ENCODE measurements around the gene LRMDA. TPM values are rescaled to one million over a fixed set of nuclear protein-coding genes. Genes with fewer than 3 reads are reported as not detected.

LRMDA gene
- total and polyA plus RNA-seq, 2 of the 13 experiments (the other 11 are each of a cell fraction or from before 2014, with no cell fraction given): 13.4 to 22.0 TPM

DNA sequence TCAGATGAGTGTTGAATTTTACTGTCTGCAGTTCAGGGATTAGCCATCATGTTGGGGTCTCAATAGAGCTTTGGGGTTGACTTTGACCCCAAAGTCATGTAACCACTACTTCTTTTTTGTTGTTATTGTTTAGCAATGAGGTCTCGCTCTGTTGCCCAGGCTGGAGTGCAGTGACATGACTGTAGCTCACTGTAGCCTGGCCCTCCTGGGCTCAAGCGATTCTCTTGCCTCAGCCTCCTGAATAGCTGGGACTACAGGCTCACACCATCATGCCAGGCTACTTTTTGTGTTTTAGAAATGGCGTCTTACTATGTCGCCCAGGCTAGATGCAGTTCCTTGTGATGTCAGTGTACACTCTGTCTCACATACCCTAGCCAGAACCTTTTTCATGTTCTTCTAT is 598.4 kb downstream of the LRMDA start:
- in situ Hi-C loops (cut with HindIII; ENCODE audit: extremely low pct_ligation_motif_present, low pct_unique_long_range_greater_than_20kb): loop anchor here (10.0 kb wide), 2 partner anchors 255 to 635 kb away; no protein-coding TSS in a partner anchor
- no peak for DNase-seq (ENCODE audit: low spot score)
- CTCF ChIA-PET (ENCODE audit: low intra/inter-chr PET ratio, low total read pairs): no interaction called here

GRCh38 chr10:76031099-76031498 is 599.7 kb downstream of the LRMDA start:
- H3K79me2 ChIP-seq (ENCODE audit: insufficient read depth, low read length): peaks cover 34% of the 10 kb centered on the region
- CTCF ChIA-PET (ENCODE audit: low intra/inter-chr PET ratio, low total read pairs): no interaction called here
- H3K4me3 ChIP-seq (replicated peaks in 1 of 3; ENCODE audit: insufficient read depth in 1 of 3, low read depth in 2 of 3, low read length in 3 of 3): peak overlapping the region; percentile 13 to 75 (median 61); a peak in 2 of 6 replicates
- no peaks in the 10 kb centered on the region for H4K20me1 ChIP-seq (ENCODE audit: insufficient read depth, low read length)
- in situ Hi-C loops (cut with HindIII; ENCODE audit: extremely low pct_ligation_motif_present, low pct_unique_long_range_greater_than_20kb): loop anchor here (10.0 kb wide), 2 partner anchors 256 to 636 kb away; no protein-coding TSS in a partner anchor
- BruUV-seq (replicated peaks): no TSS peak
- H3K4me1 ChIP-seq (ENCODE audit: insufficient read depth, low read length): peaks cover 92% of the 10 kb centered on the region
- H3K27me3 ChIP-seq (ENCODE audit: control insufficient read depth in 1 of 2, insufficient read depth in 2 of 2, low read length in 2 of 2): no peaks in the 10 kb centered on the region; a peak in 1 of 5 replicates
- peak overlapping the region; percentile 95 for H3K4me2 ChIP-seq (ENCODE audit: low read depth, low read length)
- DNase-seq (ENCODE audit: low spot score) (no peak), ATAC-seq (no peak), FAIRE-seq (no peak)
- peak overlapping the region; percentile 97 for H3K27ac ChIP-seq (ENCODE audit: extremely low read length, insufficient read depth, low read length)
- H3K9ac ChIP-seq (ENCODE audit: insufficient read depth, low read depth, low read length): peak overlapping the region; percentile 96
- intact Hi-C loops (cut with micrococcal nuclease; ENCODE audit: unreplicated experiment): no loop called here
- 74% methylated on average over 2 of the region's 2 CpGs for WGBS (ENCODE audit: low lambda C conversion rate)
- H2AFZ ChIP-seq (ENCODE audit: low read length): no peak overlapping the region
- H3K9me3 ChIP-seq (ENCODE audit: low read length): no peaks in the 10 kb centered on the region
- POLR2A ChIA-PET: interaction anchor here (9.5 kb wide), 1 partner anchor 19 kb away, joined by 145 read pairs; no protein-coding TSS in a partner anchor
- peaks cover 0 to 2% of the 10 kb centered on the region in 2 experiments; a peak in 3 of 5 replicates for H3K36me3 ChIP-seq (replicated peaks in 1 of 2; ENCODE audit: control insufficient read depth in 1 of 2, insufficient read depth in 2 of 2, low read length in 2 of 2)
- TF ChIP-seq POGK (CRISPR knock-in tag; conservative IDR thresholded peaks at IDR 0.05) (no peak), POLR2A (IDR thresholded peaks at IDR 0.05; ENCODE audit: insufficient read depth in 1 of 2, low read depth in 2 of 2, low read length in 2 of 2) (peak in 1 of 2 experiments; percentile 42; a peak in 1 of 4 replicates), ZNF746 (CRISPR knock-in tag; IDR thresholded peaks at IDR 0.05) (no peak), ZSCAN22 (CRISPR knock-in tag; IDR thresholded peaks at IDR 0.05) (no peak), SIX1 (CRISPR knock-in tag; IDR thresholded peaks at IDR 0.05; ENCODE audit: borderline replicate concordance) (no peak), ZBTB1 (CRISPR knock-in tag; IDR thresholded peaks at IDR 0.05; ENCODE audit: borderline replicate concordance) (no peak), FOXA3 (CRISPR knock-in tag; IDR thresholded peaks at IDR 0.05) (no peak)
- TF ChIP-seq, protein P1, sequence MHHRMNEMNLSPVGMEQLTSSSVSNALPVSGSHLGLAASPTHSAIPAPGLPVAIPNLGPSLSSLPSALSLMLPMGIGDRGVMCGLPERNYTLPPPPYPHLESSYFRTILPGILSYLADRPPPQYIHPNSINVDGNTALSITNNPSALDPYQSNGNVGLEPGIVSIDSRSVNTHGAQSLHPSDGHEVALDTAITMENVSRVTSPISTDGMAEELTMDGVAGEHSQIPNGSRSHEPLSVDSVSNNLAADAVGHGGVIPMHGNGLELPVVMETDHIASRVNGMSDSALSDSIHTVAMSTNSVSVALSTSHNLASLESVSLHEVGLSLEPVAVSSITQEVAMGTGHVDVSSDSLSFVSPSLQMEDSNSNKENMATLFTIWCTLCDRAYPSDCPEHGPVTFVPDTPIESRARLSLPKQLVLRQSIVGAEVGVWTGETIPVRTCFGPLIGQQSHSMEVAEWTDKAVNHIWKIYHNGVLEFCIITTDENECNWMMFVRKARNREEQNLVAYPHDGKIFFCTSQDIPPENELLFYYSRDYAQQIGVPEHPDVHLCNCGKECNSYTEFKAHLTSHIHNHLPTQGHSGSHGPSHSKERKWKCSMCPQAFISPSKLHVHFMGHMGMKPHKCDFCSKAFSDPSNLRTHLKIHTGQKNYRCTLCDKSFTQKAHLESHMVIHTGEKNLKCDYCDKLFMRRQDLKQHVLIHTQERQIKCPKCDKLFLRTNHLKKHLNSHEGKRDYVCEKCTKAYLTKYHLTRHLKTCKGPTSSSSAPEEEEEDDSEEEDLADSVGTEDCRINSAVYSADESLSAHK (CRISPR knock-in tag; IDR thresholded peaks at IDR 0.05; ENCODE audit: borderline replicate concordance): no peak
- TF ChIP-seq, protein P2, sequence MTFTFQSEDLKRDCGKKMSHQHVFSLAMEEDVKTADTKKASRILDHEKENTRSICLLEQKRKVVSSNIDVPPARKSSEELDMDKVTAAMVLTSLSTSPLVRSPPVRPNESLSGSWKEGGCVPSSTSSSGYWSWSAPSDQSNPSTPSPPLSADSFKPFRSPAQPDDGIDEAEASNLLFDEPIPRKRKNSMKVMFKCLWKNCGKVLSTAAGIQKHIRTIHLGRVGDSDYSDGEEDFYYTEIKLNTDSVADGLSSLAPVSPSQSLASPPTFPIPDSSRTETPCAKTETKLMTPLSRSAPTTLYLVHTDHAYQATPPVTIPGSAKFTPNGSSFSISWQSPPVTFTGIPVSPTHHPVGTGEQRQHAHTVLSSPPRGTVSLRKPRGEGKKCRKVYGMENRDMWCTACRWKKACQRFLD (CRISPR knock-in tag; IDR thresholded peaks at IDR 0.05; ENCODE audit: borderline replicate concordance): no peak

More for the DNA sequence above, 598.4 kb downstream of the LRMDA start:
- no peak overlapping the region for H3K4me3 ChIP-seq (replicated peaks in 1 of 3; ENCODE audit: insufficient read depth in 1 of 3, low read depth in 2 of 3, low read length in 3 of 3)
- peaks cover 92% of the 10 kb centered on the region for H3K4me1 ChIP-seq (ENCODE audit: insufficient read depth, low read length)
- ATAC-seq (no peak), FAIRE-seq (no peak)
- peak; percentile 59 for TF ChIP-seq POLR2G (IDR thresholded peaks at IDR 0.05; ENCODE audit: low read depth, low read length)
- TF ChIP-seq ERF (CRISPR knock-in tag; IDR thresholded peaks at IDR 0.05): 0 out of 2 replicates have a peak, but pooled peaks have one; percentile 26
- peak; percentile 73; the same call in 1 of the 2 replicates for TF ChIP-seq PAF1 (CRISPR knock-in tag; IDR thresholded peaks at IDR 0.05)
- no peak for TF ChIP-seq ZNF256 (CRISPR knock-in tag; conservative IDR thresholded peaks at IDR 0.05)
- TF ChIP-seq POLR2A (IDR thresholded peaks at IDR 0.05; ENCODE audit: insufficient read depth in 1 of 2, low read depth in 2 of 2, low read length in 2 of 2): peak in 1 of 2 experiments; percentile 48; a peak in 2 of 4 replicates
- no peak for TF ChIP-seq EEA1 (CRISPR knock-in tag; IDR thresholded peaks at IDR 0.05; ENCODE audit: borderline replicate concordance)
- peak; percentile 40 for TF ChIP-seq POLR2AphosphoS5 (IDR thresholded peaks at IDR 0.05; ENCODE audit: low read depth, low read length)
- TF ChIP-seq ATF1 (CRISPR knock-in tag; IDR thresholded peaks at IDR 0.05): no peak
- 0 out of 2 replicates have a peak, but pooled peaks have one; percentile 1 for TF ChIP-seq RBFOX2 (IDR thresholded peaks at IDR 0.05; ENCODE audit: low read depth, low read length)
- H3K27ac ChIP-seq (ENCODE audit: extremely low read length, insufficient read depth, low read length): peak overlapping the region; percentile 46
- peaks cover 34% of the 10 kb centered on the region for H3K79me2 ChIP-seq (ENCODE audit: insufficient read depth, low read length)
- H3K9ac ChIP-seq (ENCODE audit: insufficient read depth, low read depth, low read length): no peak overlapping the region
- POLR2A ChIA-PET: interaction anchor here (1.7 to 9.5 kb wide), 4 partner anchors 20 to 628 kb away, joined by 4 to 145 read pairs (median 5); partner anchors contain the start of gene ZNF503
- intact Hi-C loops (cut with micrococcal nuclease; ENCODE audit: unreplicated experiment): no loop called here
- 99% methylated on average over 4 of the region's 4 CpGs for WGBS (ENCODE audit: low lambda C conversion rate)
- peaks cover 0 to 2% of the 10 kb centered on the region in 2 experiments; a peak in 3 of 5 replicates for H3K36me3 ChIP-seq (replicated peaks in 1 of 2; ENCODE audit: control insufficient read depth in 1 of 2, insufficient read depth in 2 of 2, low read length in 2 of 2)
- no peaks in the 10 kb centered on the region for H3K9me3 ChIP-seq (ENCODE audit: low read length)
- peak overlapping the region; percentile 95 for H3K4me2 ChIP-seq (ENCODE audit: low read depth, low read length)
- no peak overlapping the region for H2AFZ ChIP-seq (ENCODE audit: low read length)
- no peaks in the 10 kb centered on the region; a peak in 1 of 5 replicates for H3K27me3 ChIP-seq (ENCODE audit: control insufficient read depth in 1 of 2, insufficient read depth in 2 of 2, low read length in 2 of 2)
- no peaks in the 10 kb centered on the region for H4K20me1 ChIP-seq (ENCODE audit: insufficient read depth, low read length)
- BruUV-seq (replicated peaks): no TSS peak

Data from HepG2 (cell line).